H9 (cell line): Measurements from ENCODE around the gene NUP107. TPM values are rescaled to one million over a fixed set of nuclear protein-coding genes. Genes with fewer than 3 reads are reported as not detected.
A peak's percentile ranks its signal among the peaks of the same experiment; 100 is the strongest.
"Not testable (repeated sequence)": the region's sequence is repeated elsewhere in the genome, so short reads cannot be mapped to it uniquely, and the experiment has no call there.

Experiments
- DNase-seq: peaks from one replicate; pipeline ENCODE4 v3.0.0-alpha.2; 2017
- H2AFZ ChIP-seq: one replicate; pipeline ENCODE4 v1.6.1; 2013; ENCODE audit warnings: mild to moderate bottlenecking, low read length, control low read depth, moderate library complexity
- H2AK5ac ChIP-seq: 2 replicates; pipeline ENCODE4 v1.6.1; 2013; ENCODE audit warnings: low read length, control low read depth, mixed read lengths; ENCODE audit not compliant: insufficient read length
- H2BK120ac ChIP-seq: one replicate; pipeline ENCODE4 v1.6.1; 2013; ENCODE audit warnings: low read depth, mild to moderate bottlenecking, low read length, control low read depth, inconsistent platforms; ENCODE audit not compliant: poor library complexity, severe bottlenecking
- H2BK12ac ChIP-seq: 2 replicates; pipeline ENCODE4 v1.6.1; 2013; ENCODE audit warnings: low read length, control low read depth, mixed read lengths, low read depth; ENCODE audit not compliant: insufficient read length
- H2BK15ac ChIP-seq: 2 replicates; pipeline ENCODE4 v1.6.1; 2013; ENCODE audit warnings: low read depth, low read length, control low read depth
- H2BK20ac ChIP-seq: one replicate; pipeline ENCODE4 v1.6.1; 2013; ENCODE audit warnings: low read depth, mild to moderate bottlenecking, low read length, control low read depth, inconsistent platforms; ENCODE audit not compliant: poor library complexity, severe bottlenecking
- H2BK5ac ChIP-seq: 2 replicates; pipeline ENCODE4 v1.6.1; 2013; ENCODE audit warnings: low read length, control low read depth, mixed read lengths; ENCODE audit not compliant: insufficient read length
- H3K14ac ChIP-seq: 2 replicates; pipeline ENCODE4 v1.6.1; 2013; ENCODE audit warnings: low read length, control low read depth; ENCODE audit not compliant: insufficient read depth
- H3K18ac ChIP-seq: 2 replicates; pipeline ENCODE4 v1.6.1; 2013; ENCODE audit warnings: low read depth, mild to moderate bottlenecking, mixed read lengths, low read length, control low read depth; ENCODE audit not compliant: insufficient read length
- H3K23ac ChIP-seq: 2 replicates; pipeline ENCODE4 v1.6.1; 2013; ENCODE audit warnings: low read length, control low read depth, mixed read lengths, low read depth; ENCODE audit not compliant: insufficient read length
- H3K23me2 ChIP-seq: 2 replicates; pipeline ENCODE4 v1.6.1; 2013; ENCODE audit warnings: low read depth, mild to moderate bottlenecking, mixed read lengths, low read length, control low read depth; ENCODE audit not compliant: insufficient read length, poor library complexity, severe bottlenecking
- H3K27ac ChIP-seq: 2 replicates; pipeline ENCODE4 v1.5.1; 2013; ENCODE audit warnings: low read length, control low read depth, mixed read lengths, low read depth; ENCODE audit not compliant: insufficient read length
- H3K27me3 ChIP-seq: 2 replicates; pipeline ENCODE4 v1.6.1; 2013; ENCODE audit warnings: low read length, control low read depth, inconsistent platforms; ENCODE audit not compliant: insufficient read depth
- H3K4ac ChIP-seq: 2 replicates; pipeline ENCODE4 v1.6.1; 2013; ENCODE audit warnings: low read depth, mild to moderate bottlenecking, control low read depth, inconsistent platforms, low read length, moderate library complexity
- H3K4me1 ChIP-seq: 2 replicates; pipeline ENCODE4 v1.6.1; 2013; ENCODE audit warnings: low read length, control low read depth, inconsistent platforms; ENCODE audit not compliant: insufficient read depth
- H3K4me2 ChIP-seq: 2 replicates; pipeline ENCODE4 v1.6.1; 2013; ENCODE audit warnings: low read length, control low read depth, mixed read lengths; ENCODE audit not compliant: insufficient read length, insufficient read depth
- H3K56ac ChIP-seq: 2 replicates; pipeline ENCODE4 v1.6.1; 2013; ENCODE audit warnings: low read depth, mild to moderate bottlenecking, mixed read lengths, low read length, control low read depth; ENCODE audit not compliant: insufficient read length
- H3K79me1 ChIP-seq: 2 replicates; pipeline ENCODE4 v1.6.1; 2013; ENCODE audit warnings: low read depth, mild to moderate bottlenecking, moderate library complexity, low read length, control low read depth, inconsistent platforms; ENCODE audit not compliant: insufficient read depth, poor library complexity, severe bottlenecking
- H3K79me2 ChIP-seq: 2 replicates; pipeline ENCODE4 v1.6.1; 2013; ENCODE audit warnings: low read length, control low read depth, inconsistent platforms; ENCODE audit not compliant: insufficient read depth
- H3K9ac ChIP-seq: 2 replicates; pipeline ENCODE4 v1.6.1; 2013; ENCODE audit warnings: low read length, control low read depth, mixed read lengths; ENCODE audit not compliant: insufficient read length; ENCODE audit errors: extremely low read depth
- H3K9me3 ChIP-seq: one replicate; pipeline ENCODE4 v1.6.1; 2013; ENCODE audit warnings: low read depth, low read length, inconsistent platforms; ENCODE audit not compliant: control insufficient read depth
- H3T11ph ChIP-seq: one replicate; pipeline ENCODE4 v1.6.1; 2013; ENCODE audit warnings: mild to moderate bottlenecking, low read length, control low read depth, inconsistent platforms
- H4K20me1 ChIP-seq: one replicate; pipeline ENCODE4 v1.6.1; 2013; ENCODE audit not compliant: control insufficient read depth, insufficient read length, insufficient read depth
- H4K5ac ChIP-seq: 2 replicates; pipeline ENCODE4 v1.6.1; 2013; ENCODE audit warnings: low read depth, mild to moderate bottlenecking, mixed read lengths, low read length, control low read depth; ENCODE audit not compliant: insufficient read length
- H4K8ac ChIP-seq: replicated peaks from 2 replicates; pipeline ENCODE4 v1.6.1; 2013; ENCODE audit warnings: low read length, control low read depth, mixed read lengths, low read depth; ENCODE audit not compliant: insufficient read length
- H4K91ac ChIP-seq: 2 replicates; pipeline ENCODE4 v1.6.1; 2013; ENCODE audit warnings: low read depth, mild to moderate bottlenecking, moderate library complexity, mixed read lengths, low read length, control low read depth; ENCODE audit not compliant: insufficient read length
- H3K27ac Mint-ChIP-seq, 3 experiments: 2 replicates in 2 of 3; 3 replicates in 1 of 3; pipeline ENCODE4 v1.8.0; 2020 to 2021; ENCODE audit warnings: mixed read lengths in 3 of 3, mild to moderate bottlenecking in 1 of 3, moderate library complexity in 1 of 3
- H3K27me3 Mint-ChIP-seq: 2 replicates; pipeline ENCODE4 v1.8.0; 2021; ENCODE audit warnings: low read depth, mild to moderate bottlenecking, moderate library complexity, mixed read lengths
- H3K36me3 Mint-ChIP-seq, 3 experiments: 2 replicates in 2 of 3; 3 replicates in 1 of 3; pipeline ENCODE4 v1.8.0; 2020 to 2021; ENCODE audit warnings: low read depth in 3 of 3, mixed read lengths in 3 of 3; ENCODE audit not compliant: insufficient read depth in 1 of 3
- H3K4me1 Mint-ChIP-seq, 2 experiments: 2 replicates each; pipeline ENCODE4 v1.8.0; 2020; ENCODE audit warnings: mixed read lengths in 2 of 2
- H3K4me3 Mint-ChIP-seq, 2 experiments: 2 replicates in 1 of 2; 3 replicates in 1 of 2; pipeline ENCODE4 v1.8.0; 2020 to 2021; ENCODE audit warnings: mild to moderate bottlenecking in 2 of 2, mixed read lengths in 2 of 2, moderate library complexity in 1 of 2
- H3K9me3 Mint-ChIP-seq, 2 experiments: 2 replicates in 1 of 2; 3 replicates in 1 of 2; pipeline ENCODE4 v1.8.0; 2020; ENCODE audit warnings: mild to moderate bottlenecking in 2 of 2, mixed read lengths in 2 of 2, moderate library complexity in 1 of 2
- WGBS: extraction: QIAGEN DNeasy Blood & Tissue Kit; methylation state at CpG from one replicate; pipeline ENCODE4 v1.1.7; 2013; ENCODE audit warnings: missing lambda C conversion rate, low lambda C conversion rate, mixed read lengths; ENCODE audit not compliant: insufficient read length; ENCODE audit errors: extremely low coverage; 5-methylcytosine and 5-hydroxymethylcytosine counted together
- long read RNA-seq: library from polyadenylated mRNA; unstranded; transcript quantifications from one replicate; pipeline ENCODE4 v2.0.0, GENCODE V29; 2020
- total RNA-seq: library from RNA; stranded (reverse); gene quantifications from 2 replicates; pipeline ENCODE4 v1.2.1, GENCODE V29; 2021
- TF ChIP-seq, protein P1 (sequence below): fragments of 200-600 bp; sonication (generic); conservative IDR thresholded peaks from 3 replicates; pipeline ENCODE4 v1.8.0; 2021; ENCODE audit warnings: antibody characterized with exemption, mild to moderate bottlenecking

Gene NUP107
- total RNA-seq: 142 and 147 TPM in 2 replicates
- long read RNA-seq, full-length matches to known transcripts: 404 of 904 reads
- long read RNA-seq, partial matches to known transcripts: 400 of 904 reads
- long read RNA-seq, other reads (novel, unspliced or antisense): 100 of 904 reads

DNA sequence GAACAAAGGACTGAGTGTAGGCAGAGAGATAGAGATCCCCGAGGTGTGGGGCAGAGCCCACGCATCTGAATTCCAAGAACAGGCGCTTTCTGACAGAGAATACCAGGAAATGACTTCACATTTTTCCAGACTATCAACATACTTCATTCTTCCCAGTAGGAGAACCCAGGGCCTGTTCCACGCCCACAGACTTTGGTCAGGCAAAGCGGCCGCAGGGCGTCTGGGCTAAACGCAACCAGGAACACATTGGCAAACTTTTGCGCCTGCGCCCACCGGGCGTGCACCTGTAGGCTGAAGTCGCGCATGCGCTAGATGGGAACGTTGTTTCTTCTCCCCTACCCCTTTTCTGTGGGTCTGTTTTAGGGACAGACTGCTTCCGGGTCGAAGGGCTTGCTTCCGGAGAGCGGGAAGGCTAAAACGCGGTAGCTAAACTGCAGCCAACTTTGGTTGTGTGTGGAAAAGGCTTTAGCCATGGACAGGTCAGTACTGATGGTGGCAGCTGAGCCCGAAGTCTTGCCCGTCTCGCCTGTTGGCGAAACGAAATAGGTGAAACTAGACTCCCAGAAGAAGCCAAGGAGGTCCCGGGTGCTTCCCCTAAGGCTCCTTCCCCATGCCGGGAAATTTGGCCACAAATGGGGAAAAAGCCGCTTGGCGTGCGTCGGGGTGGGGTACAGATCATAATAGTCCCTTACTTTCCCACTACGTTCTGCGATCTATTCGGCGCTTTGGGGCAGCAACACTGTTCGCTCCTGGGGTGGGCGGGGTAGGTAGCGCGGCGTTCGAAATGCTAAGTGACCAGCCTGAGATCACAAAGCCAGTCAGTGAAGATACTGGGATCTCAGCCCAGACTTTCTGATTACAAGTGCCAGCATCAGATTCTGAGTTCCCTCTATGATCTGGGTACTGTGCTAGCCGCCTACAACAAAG, at the start of gene NUP107:
Gene NUP107, plus strand, starts transcription at position 384 of the 927 bp plus-strand sequence. Its CDS starts 88 bp downstream, at position 472.
- H3K79me1 ChIP-seq: peaks cover 3% of the 10 kb centered on the region
- H3K9me3 ChIP-seq: no peaks in the 10 kb centered on the region
- no CpG with 5 or more reads among the region's 44 CpGs for WGBS
- H2AFZ ChIP-seq: peak within 1 kb of the TSS; percentile 41
- H3T11ph ChIP-seq: no peak within 1 kb of the TSS
- H3K23me2 ChIP-seq: peaks cover 7% of the 10 kb centered on the region
- H4K8ac ChIP-seq: no peak within 1 kb of the TSS
- H3K23ac ChIP-seq: no peak within 1 kb of the TSS
- peaks cover 12% of the 10 kb centered on the region; the same call in 1 of the 2 replicates for H3K79me2 ChIP-seq
- H4K5ac ChIP-seq: peak within 1 kb of the TSS; percentile 41
- Mint-ChIP-seq H3K9me3 (no peaks in the 10 kb centered on the region), H3K4me3 (peak within 1 kb of the TSS; percentile 98 to 99), H3K27ac (peak within 1 kb of the TSS; percentile 92 to 96 (median 96)), H3K36me3 (peaks cover 6 to 18% (median 16%) of the 10 kb centered on the region in 3 experiments; a peak in 6 of 7 replicates), H3K27me3 (no peaks in the 10 kb centered on the region; the same call in 1 of the 2 replicates), H3K4me1 (peaks cover 13 to 17% of the 10 kb centered on the region in 2 experiments)
- no peaks in the 10 kb centered on the region for H4K20me1 ChIP-seq
- H3K18ac ChIP-seq: peak within 1 kb of the TSS; percentile 32
- H2BK120ac ChIP-seq: no peak within 1 kb of the TSS
- no peak within 1 kb of the TSS for H3K4ac ChIP-seq
- H3K4me1 ChIP-seq: no peaks in the 10 kb centered on the region
- peak within 1 kb of the TSS; percentile 78; the same call in 1 of the 2 replicates for H3K14ac ChIP-seq
- no peak within 1 kb of the TSS for H3K27ac ChIP-seq
- H4K91ac ChIP-seq: no peak within 1 kb of the TSS
- H3K9ac ChIP-seq: peak within 1 kb of the TSS; percentile 98
- H2BK20ac ChIP-seq: no peak within 1 kb of the TSS
- H2BK12ac ChIP-seq: no peak within 1 kb of the TSS
- H2BK5ac ChIP-seq: no peak within 1 kb of the TSS
- TF ChIP-seq, protein P1, sequence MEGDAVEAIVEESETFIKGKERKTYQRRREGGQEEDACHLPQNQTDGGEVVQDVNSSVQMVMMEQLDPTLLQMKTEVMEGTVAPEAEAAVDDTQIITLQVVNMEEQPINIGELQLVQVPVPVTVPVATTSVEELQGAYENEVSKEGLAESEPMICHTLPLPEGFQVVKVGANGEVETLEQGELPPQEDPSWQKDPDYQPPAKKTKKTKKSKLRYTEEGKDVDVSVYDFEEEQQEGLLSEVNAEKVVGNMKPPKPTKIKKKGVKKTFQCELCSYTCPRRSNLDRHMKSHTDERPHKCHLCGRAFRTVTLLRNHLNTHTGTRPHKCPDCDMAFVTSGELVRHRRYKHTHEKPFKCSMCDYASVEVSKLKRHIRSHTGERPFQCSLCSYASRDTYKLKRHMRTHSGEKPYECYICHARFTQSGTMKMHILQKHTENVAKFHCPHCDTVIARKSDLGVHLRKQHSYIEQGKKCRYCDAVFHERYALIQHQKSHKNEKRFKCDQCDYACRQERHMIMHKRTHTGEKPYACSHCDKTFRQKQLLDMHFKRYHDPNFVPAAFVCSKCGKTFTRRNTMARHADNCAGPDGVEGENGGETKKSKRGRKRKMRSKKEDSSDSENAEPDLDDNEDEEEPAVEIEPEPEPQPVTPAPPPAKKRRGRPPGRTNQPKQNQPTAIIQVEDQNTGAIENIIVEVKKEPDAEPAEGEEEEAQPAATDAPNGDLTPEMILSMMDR: no peak
- H3K4me2 ChIP-seq: peak within 1 kb of the TSS; percentile 85
- peak; percentile 99 for DNase-seq
- no peak within 1 kb of the TSS for H2AK5ac ChIP-seq
- H3K27me3 ChIP-seq: no peaks in the 10 kb centered on the region
- no peak within 1 kb of the TSS for H2BK15ac ChIP-seq
- no peak within 1 kb of the TSS for H3K56ac ChIP-seq

DNA sequence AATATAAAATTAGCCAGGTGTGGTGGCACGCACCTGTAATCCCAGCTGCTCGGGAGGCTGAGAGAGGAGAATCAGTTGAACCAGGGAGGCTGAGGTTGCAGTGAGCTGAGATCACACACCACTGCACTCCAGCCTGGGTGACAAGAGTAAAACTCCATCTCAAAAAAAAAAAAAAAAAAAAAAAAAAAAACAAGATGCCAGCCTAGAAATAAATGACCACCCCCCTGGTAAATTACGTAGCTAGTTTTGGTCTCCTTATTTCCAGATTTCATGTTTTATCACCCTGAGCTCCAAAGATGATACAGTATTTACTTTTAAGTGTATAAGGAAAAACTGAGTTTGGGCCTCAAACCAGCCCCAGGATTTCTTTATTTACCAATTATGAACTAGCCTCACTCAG, 49.3 kb upstream of the NUP107 start:
- not testable (repeated sequence) for H3K27ac ChIP-seq, DNase-seq, H4K91ac ChIP-seq, H3K79me2 ChIP-seq, H2BK15ac ChIP-seq, H3K4me2 ChIP-seq, H3K36me3 Mint-ChIP-seq, H3K14ac ChIP-seq, H2BK12ac ChIP-seq, H3K4me1 ChIP-seq, H2AK5ac ChIP-seq, H3K27me3 ChIP-seq, H2AFZ ChIP-seq, H3T11ph ChIP-seq, H3K23me2 ChIP-seq, H4K20me1 ChIP-seq, H3K9me3 Mint-ChIP-seq, H3K27me3 Mint-ChIP-seq, H3K56ac ChIP-seq, H3K79me1 ChIP-seq, H3K4ac ChIP-seq, H3K18ac ChIP-seq, H2BK5ac ChIP-seq, H3K4me1 Mint-ChIP-seq, H2BK20ac ChIP-seq, H3K23ac ChIP-seq, H3K27ac Mint-ChIP-seq, H3K9me3 ChIP-seq, H3K4me3 Mint-ChIP-seq, H3K9ac ChIP-seq, H2BK120ac ChIP-seq, H4K5ac ChIP-seq, H4K8ac ChIP-seq
- no CpG with 5 or more reads among the region's 3 CpGs for WGBS
